HepG2 (cell line): Measurements from ENCODE around the gene CNTN4. TPM values are rescaled to one million over a fixed set of nuclear protein-coding genes. Genes with fewer than 3 reads are reported as not detected.

Experiments
- ATAC-seq: fragments of 200-7000 bp; cut with Tn5 transposase; 3 replicates; pipeline ENCODE4 v1.9.1; 2020; ENCODE audit warnings: mild to moderate bottlenecking, moderate library complexity
- BruUV-seq: library from RNA; stranded (reverse); fragments of 400-500 nt; replicated peaks from 2 replicates; lab custom pipeline; 2021; lab: Mats Ljungman, UMichigan
- CTCF ChIA-PET: fragments of 300-600 bp; formaldehyde crosslinking; extraction: SDS; loops from one replicate; lab custom pipeline; 2021; ENCODE audit warnings: low total read pairs, inconsistent platforms, low intra/inter-chr PET ratio; lab: Yijun Ruan, JAX
- POLR2A ChIA-PET: fragments of 350-600 bp; sonication (Branson Sonifier 250); formaldehyde crosslinking; loops from one replicate; lab custom pipeline; 2020; ENCODE audit warnings: antibody characterized with exemption, inconsistent platforms; lab: Yijun Ruan, JAX
- DNase-seq: peaks from one replicate; pipeline ENCODE4 v3.0.0-alpha.2; 2015; ENCODE audit warnings: low spot score
- FAIRE-seq: peaks from 3 replicates; lab custom pipeline; 2011; peaks lifted over from hg19 to GRCh38; lab: Jason Lieb, UNC
- H2AFZ ChIP-seq: one replicate; pipeline ENCODE4 v1.6.1; 2011; ENCODE audit warnings: low read length, inconsistent platforms
- H3K27ac ChIP-seq: fragments of 300-600 bp; 3 replicates; pipeline ENCODE4 v1.8.0; 2011; ENCODE audit warnings: mixed run types, mild to moderate bottlenecking, mixed read lengths, low read length, inconsistent platforms; ENCODE audit not compliant: insufficient read depth; ENCODE audit errors: extremely low read length
- H3K27me3 ChIP-seq, 2 experiments: fragments of 200-600 bp in 1 of 2; 2 replicates in 1 of 2; 3 replicates in 1 of 2; pipeline versions ENCODE4 v1.6.0 to v1.8.0; 2011; ENCODE audit warnings: low read length in 2 of 2, mild to moderate bottlenecking in 2 of 2, moderate library complexity in 2 of 2, inconsistent platforms in 1 of 2; ENCODE audit not compliant: insufficient read depth in 2 of 2, control insufficient read depth in 1 of 2
- H3K36me3 ChIP-seq, 2 experiments: fragments of 200-600 bp in 1 of 2; replicated peaks in 1 of 2; 2 replicates in 1 of 2; 3 replicates in 1 of 2; pipeline versions ENCODE4 v1.5.1 to v1.8.0; 2011; ENCODE audit warnings: low read length in 2 of 2, inconsistent platforms in 1 of 2; ENCODE audit not compliant: insufficient read depth in 2 of 2, control insufficient read depth in 1 of 2
- H3K4me1 ChIP-seq: 2 replicates; pipeline ENCODE4 v1.5.1; 2012; ENCODE audit warnings: low read length, inconsistent platforms; ENCODE audit not compliant: insufficient read depth
- H3K4me2 ChIP-seq: 2 replicates; pipeline ENCODE4 v1.6.0; 2011; ENCODE audit warnings: low read depth, low read length, inconsistent platforms
- H3K4me3 ChIP-seq, 3 experiments: fragments of 200-600 bp in 1 of 3; sonication (generic), shearing (Covaris generic) in 1 of 3; replicated peaks in 1 of 3; 2 replicates each; pipeline ENCODE4 v1.5.1; 2011 to 2016; ENCODE audit warnings: low read length in 3 of 3, inconsistent platforms in 2 of 3, low read depth in 2 of 3, mild to moderate bottlenecking in 2 of 3, control low read depth in 1 of 3, mixed read lengths in 1 of 3; ENCODE audit not compliant: insufficient read depth in 1 of 3
- H3K79me2 ChIP-seq: one replicate; pipeline ENCODE4 v1.6.1; 2011; ENCODE audit warnings: low read length, inconsistent platforms; ENCODE audit not compliant: insufficient read depth
- H3K9ac ChIP-seq: 2 replicates; pipeline ENCODE4 v1.6.0; 2011; ENCODE audit warnings: mild to moderate bottlenecking, low read depth, low read length, inconsistent platforms; ENCODE audit not compliant: insufficient read depth
- H3K9me3 ChIP-seq: 2 replicates; pipeline ENCODE4 v1.5.1; 2012; ENCODE audit warnings: mild to moderate bottlenecking, low read length
- H4K20me1 ChIP-seq: 2 replicates; pipeline ENCODE4 v1.6.0; 2011; ENCODE audit warnings: inconsistent platforms, mild to moderate bottlenecking, low read length, moderate library complexity; ENCODE audit not compliant: insufficient read depth
- WGBS: methylation state at CpG from one replicate; pipeline ENCODE4 v1.1.6; 2017; ENCODE audit warnings: low lambda C conversion rate; 5-methylcytosine and 5-hydroxymethylcytosine counted together
- in situ Hi-C: cut with HindIII; loops from 2 replicates; pipeline ENCODE4 v1.10.0; 2017; ENCODE audit warnings: low pct_unique_long_range_greater_than_20kb; ENCODE audit not compliant: extremely low pct_ligation_motif_present
- intact Hi-C: fragments of 100-400 bp; cut with micrococcal nuclease; formaldehyde crosslinking; loops from one replicate; pipeline ENCODE4 v1.10.0; 2022; ENCODE audit not compliant: unreplicated experiment
- polyA plus RNA-seq, 8 experiments: library from polyadenylated mRNA; depleted of rRNA in 3 of 8; stranded (reverse) in 7 of 8; unstranded in 1 of 8; fragments of >200 nt; fragmentation: Illumina TruSeq in 4 of 8; extraction: Trizol in 4 of 8; gene quantifications; 2 replicates each; pipeline versions ENCODE4 v1.2.1 to v1.2.3, GENCODE V29; 2011 to 2016; ENCODE audit warnings: low read depth in 4 of 8, missing spikeins in 1 of 8, mixed read lengths in 1 of 8; ENCODE audit not compliant: insufficient read depth in 1 of 8
- total RNA-seq, 5 experiments: library from RNA; depleted of rRNA; stranded (reverse); fragments of >200 nt; fragmentation: Illumina TruSeq; extraction: Trizol; gene quantifications; 2 replicates each; pipeline ENCODE4 v1.2.3, GENCODE V29; 2016; ENCODE audit warnings: low read depth in 1 of 5
- TF ChIP-seq, protein P1 (sequence below): fragments of 450-650 bp; IDR thresholded peaks from 2 replicates; pipeline ENCODE4 v1.6.1; 2016
- TF ChIP-seq, protein P2 (sequence below): sonication (generic); formaldehyde crosslinking; IDR thresholded peaks from 2 replicates; pipeline ENCODE4 v1.4.0; 2020; ENCODE audit warnings: mild to moderate bottlenecking, missing genetic modification reagents, borderline replicate concordance

CNTN4 gene
- total and polyA plus RNA-seq, 2 of the 13 experiments (the other 11 are each of a cell fraction or from before 2014, with no cell fraction given), result 0.01 to 0.13 TPM

GRCh38 chr3:3105815-3106214, 1007.1 kb downstream of the CNTN4 start:
- in situ Hi-C loops, result no loop called here
- H3K9ac ChIP-seq, result no peak overlapping the region
- H3K27ac ChIP-seq, result no peak overlapping the region
- H3K79me2 ChIP-seq, result no peaks in the 10 kb centered on the region
- no peaks in the 10 kb centered on the region for H4K20me1 ChIP-seq
- no peak overlapping the region for H3K4me2 ChIP-seq
- peaks cover 0 to 3% of the 10 kb centered on the region in 2 experiments; a peak in 1 of 5 replicates for H3K27me3 ChIP-seq
- intact Hi-C loops, result no loop called here
- no peaks in the 10 kb centered on the region for H3K9me3 ChIP-seq
- 33% methylated on average over 4 of the region's 4 CpGs for WGBS
- DNase-seq, result no peak
- no peaks in the 10 kb centered on the region for H3K4me1 ChIP-seq
- no peak for ATAC-seq
- no peak overlapping the region for H3K4me3 ChIP-seq
- TF ChIP-seq, protein P1, sequence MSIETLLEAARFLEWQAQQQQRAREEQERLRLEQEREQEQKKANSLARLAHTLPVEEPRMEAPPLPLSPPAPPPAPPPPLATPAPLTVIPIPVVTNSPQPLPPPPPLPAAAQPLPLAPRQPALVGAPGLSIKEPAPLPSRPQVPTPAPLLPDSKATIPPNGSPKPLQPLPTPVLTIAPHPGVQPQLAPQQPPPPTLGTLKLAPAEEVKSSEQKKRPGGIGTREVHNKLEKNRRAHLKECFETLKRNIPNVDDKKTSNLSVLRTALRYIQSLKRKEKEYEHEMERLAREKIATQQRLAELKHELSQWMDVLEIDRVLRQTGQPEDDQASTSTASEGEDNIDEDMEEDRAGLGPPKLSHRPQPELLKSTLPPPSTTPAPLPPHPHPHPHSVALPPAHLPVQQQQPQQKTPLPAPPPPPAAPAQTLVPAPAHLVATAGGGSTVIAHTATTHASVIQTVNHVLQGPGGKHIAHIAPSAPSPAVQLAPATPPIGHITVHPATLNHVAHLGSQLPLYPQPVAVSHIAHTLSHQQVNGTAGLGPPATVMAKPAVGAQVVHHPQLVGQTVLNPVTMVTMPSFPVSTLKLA, result peak; percentile 98
- TF ChIP-seq, protein P2, sequence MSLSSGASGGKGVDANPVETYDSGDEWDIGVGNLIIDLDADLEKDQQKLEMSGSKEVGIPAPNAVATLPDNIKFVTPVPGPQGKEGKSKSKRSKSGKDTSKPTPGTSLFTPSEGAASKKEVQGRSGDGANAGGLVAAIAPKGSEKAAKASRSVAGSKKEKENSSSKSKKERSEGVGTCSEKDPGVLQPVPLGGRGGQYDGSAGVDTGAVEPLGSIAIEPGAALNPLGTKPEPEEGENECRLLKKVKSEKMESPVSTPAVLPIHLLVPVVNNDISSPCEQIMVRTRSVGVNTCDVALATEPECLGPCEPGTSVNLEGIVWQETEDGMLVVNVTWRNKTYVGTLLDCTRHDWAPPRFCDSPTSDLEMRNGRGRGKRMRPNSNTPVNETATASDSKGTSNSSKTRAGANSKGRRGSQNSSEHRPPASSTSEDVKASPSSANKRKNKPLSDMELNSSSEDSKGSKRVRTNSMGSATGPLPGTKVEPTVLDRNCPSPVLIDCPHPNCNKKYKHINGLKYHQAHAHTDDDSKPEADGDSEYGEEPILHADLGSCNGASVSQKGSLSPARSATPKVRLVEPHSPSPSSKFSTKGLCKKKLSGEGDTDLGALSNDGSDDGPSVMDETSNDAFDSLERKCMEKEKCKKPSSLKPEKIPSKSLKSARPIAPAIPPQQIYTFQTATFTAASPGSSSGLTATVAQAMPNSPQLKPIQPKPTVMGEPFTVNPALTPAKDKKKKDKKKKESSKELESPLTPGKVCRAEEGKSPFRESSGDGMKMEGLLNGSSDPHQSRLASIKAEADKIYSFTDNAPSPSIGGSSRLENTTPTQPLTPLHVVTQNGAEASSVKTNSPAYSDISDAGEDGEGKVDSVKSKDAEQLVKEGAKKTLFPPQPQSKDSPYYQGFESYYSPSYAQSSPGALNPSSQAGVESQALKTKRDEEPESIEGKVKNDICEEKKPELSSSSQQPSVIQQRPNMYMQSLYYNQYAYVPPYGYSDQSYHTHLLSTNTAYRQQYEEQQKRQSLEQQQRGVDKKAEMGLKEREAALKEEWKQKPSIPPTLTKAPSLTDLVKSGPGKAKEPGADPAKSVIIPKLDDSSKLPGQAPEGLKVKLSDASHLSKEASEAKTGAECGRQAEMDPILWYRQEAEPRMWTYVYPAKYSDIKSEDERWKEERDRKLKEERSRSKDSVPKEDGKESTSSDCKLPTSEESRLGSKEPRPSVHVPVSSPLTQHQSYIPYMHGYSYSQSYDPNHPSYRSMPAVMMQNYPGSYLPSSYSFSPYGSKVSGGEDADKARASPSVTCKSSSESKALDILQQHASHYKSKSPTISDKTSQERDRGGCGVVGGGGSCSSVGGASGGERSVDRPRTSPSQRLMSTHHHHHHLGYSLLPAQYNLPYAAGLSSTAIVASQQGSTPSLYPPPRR (CRISPR knock-in tag), result no peak
- ChIA-PET CTCF (no interaction called here), POLR2A (interaction anchor here (0.7 kb wide), 1 partner anchor 13 kb away, joined by 4 read pairs; no protein-coding TSS in a partner anchor)
- H3K36me3 ChIP-seq, result no peaks in the 10 kb centered on the region
- no peak for FAIRE-seq
- BruUV-seq, result no TSS peak
- no peak overlapping the region for H2AFZ ChIP-seq
